Measurements from ENCODE around the gene SNX20.

The SNX20 gene

GRCh38 chr16:50699326-50700159, 18.4 kb upstream of the SNX20 start:
- no peak overlapping the region for H3K4me3 ChIP-seq (ENCODE audit: low read depth, low read length)
- H3K9me3 ChIP-seq (ENCODE audit: severe bottlenecking): peaks cover 7% of the 10 kb centered on the region
- H3K36me3 ChIP-seq: no peaks in the 10 kb centered on the region
- no peak overlapping the region for H3K27ac ChIP-seq
- TF ChIP-seq CTCF (IDR thresholded peaks at IDR 0.05; ENCODE audit: low read depth, low read length): no peak
- DNase-seq: no peak
- no peaks in the 10 kb centered on the region for H3K27me3 ChIP-seq (ENCODE audit: insufficient read depth, low read depth, severe bottlenecking)

- no peak for DNase-seq
- Histone ChIP-seq H3K9me3 (ENCODE audit: severe bottlenecking) (no peaks in the 10 kb centered on the region), H3K27ac (no peak overlapping the region), H3K36me3 (no peaks in the 10 kb centered on the region), H3K4me3 (ENCODE audit: low read depth, low read length) (no peak overlapping the region), H3K27me3 (ENCODE audit: insufficient read depth, low read depth, severe bottlenecking) (no peaks in the 10 kb centered on the region)
- no peak for TF ChIP-seq CTCF (IDR thresholded peaks at IDR 0.05; ENCODE audit: low read depth, low read length)
Measured at GRCh38 chr16:50697881-50698767, 17.0 kb upstream of the SNX20 start.

- DNase-seq: no peak
- H3K36me3 ChIP-seq: no peaks in the 10 kb centered on the region
- H3K27ac ChIP-seq: no peak overlapping the region
- no peak for TF ChIP-seq CTCF (IDR thresholded peaks at IDR 0.05; ENCODE audit: low read depth, low read length)
- H3K27me3 ChIP-seq (ENCODE audit: insufficient read depth, low read depth, severe bottlenecking): no peaks in the 10 kb centered on the region
- no peak overlapping the region for H3K4me3 ChIP-seq (ENCODE audit: low read depth, low read length)
- no peaks in the 10 kb centered on the region for H3K9me3 ChIP-seq (ENCODE audit: severe bottlenecking)
Measured at GRCh38 chr16:50697421-50697715, 16.3 kb upstream of the SNX20 start.

- Histone ChIP-seq H3K27me3 (ENCODE audit: insufficient read depth, low read depth, severe bottlenecking) (no peaks in the 10 kb centered on the region), H3K36me3 (no peaks in the 10 kb centered on the region), H3K4me3 (ENCODE audit: low read depth, low read length) (no peak overlapping the region), H3K27ac (no peak overlapping the region), H3K9me3 (ENCODE audit: severe bottlenecking) (no peaks in the 10 kb centered on the region)
- no peak for DNase-seq
- TF ChIP-seq CTCF (IDR thresholded peaks at IDR 0.05; ENCODE audit: low read depth, low read length): no peak
Measured at GRCh38 chr16:50696575-50697420, 15.7 kb upstream of the SNX20 start.

- TF ChIP-seq CTCF (IDR thresholded peaks at IDR 0.05; ENCODE audit: low read depth, low read length): no peak
- no peak for DNase-seq
- no peak overlapping the region for H3K4me3 ChIP-seq (ENCODE audit: low read depth, low read length)
- no peaks in the 10 kb centered on the region for H3K36me3 ChIP-seq
- H3K27me3 ChIP-seq (ENCODE audit: insufficient read depth, low read depth, severe bottlenecking): no peaks in the 10 kb centered on the region
- H3K27ac ChIP-seq: no peak overlapping the region
- H3K9me3 ChIP-seq (ENCODE audit: severe bottlenecking): no peaks in the 10 kb centered on the region
Measured at GRCh38 chr16:50696126-50696525, 15.0 kb upstream of the SNX20 start.

Data from WERI-Rb-1 (cell line).